Activated CD4-positive, CD25-positive, alpha-beta regulatory T cell treated with anti-CD3 and anti-CD28 coated beads, Interleukin-2, amount 50 U/mL, for 72 hours (primary cell): ENCODE measurements around the gene PDP2.
"Not testable (repeated sequence)": the region's sequence is repeated elsewhere in the genome, so short reads cannot be mapped to it uniquely, and the experiment has no call there.

Source experiments
- DNase-seq: peaks from one replicate; pipeline ENCODE4 v3.0.0; 2021

PDP2 gene

DNA sequence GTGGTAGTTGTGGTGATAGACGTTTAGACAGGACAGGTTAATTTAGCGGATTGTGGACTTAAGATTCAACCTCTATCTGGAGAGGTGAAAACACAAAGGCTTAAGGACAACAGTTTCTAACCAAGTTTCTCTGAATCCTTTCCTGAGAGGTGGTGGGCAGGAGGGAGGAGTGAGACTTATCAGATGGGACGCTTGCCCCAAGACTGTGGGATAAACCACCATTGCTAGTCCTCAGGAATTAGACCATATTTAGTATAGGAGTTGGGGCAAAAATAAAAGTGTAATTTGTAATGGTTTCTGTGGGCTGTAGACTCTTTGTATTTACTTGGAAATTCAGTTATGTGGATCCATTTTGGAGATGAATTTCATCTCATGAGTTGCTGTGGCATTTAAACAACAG, 6.6 kb downstream of the PDP2 start:
- no peak for DNase-seq

DNA sequence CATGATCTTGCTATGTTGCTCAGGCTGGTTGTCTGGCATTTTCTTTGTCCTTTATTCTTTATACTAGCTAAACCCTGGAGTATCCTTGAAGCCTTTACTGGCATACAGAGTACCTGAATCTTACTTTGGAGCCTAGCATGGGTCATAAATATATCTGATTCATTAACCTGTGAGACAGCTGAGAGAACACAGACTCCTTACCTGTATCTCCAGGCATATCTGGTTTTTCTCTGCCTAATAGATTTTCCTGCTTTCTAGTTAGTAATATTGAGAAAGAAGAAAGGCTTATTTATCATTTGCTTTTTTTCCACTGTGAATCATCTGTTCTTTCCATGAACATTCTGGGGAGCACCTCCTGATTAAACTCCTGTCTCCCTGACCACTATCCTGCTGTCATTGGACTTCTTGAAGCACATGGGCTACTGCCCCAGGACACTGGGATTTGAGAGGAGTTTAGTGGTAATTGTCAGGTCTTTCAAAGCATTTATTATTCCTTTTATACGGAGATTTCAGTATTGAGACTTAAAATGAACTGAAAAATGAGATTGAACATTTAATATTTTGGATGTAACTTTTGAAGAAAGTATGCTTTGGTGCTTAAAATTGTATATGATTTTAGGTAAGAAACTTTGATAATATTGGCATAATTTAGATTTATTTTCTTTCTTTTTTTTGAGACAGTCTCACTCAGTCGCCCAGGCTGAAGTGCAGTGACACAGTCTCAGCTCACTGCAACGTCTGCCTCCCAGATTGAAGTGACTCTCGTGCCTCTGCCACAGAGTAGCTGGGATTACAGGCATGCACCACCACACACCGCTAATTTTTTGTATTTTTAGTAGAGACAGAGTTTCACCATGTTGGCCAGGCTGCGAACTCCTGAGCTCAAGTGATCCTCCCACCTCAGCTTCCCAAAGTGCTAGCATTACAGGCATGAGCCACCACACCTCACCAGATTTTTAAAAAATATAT, 8.6 kb downstream of the PDP2 start:
- DNase-seq = no peak

DNA sequence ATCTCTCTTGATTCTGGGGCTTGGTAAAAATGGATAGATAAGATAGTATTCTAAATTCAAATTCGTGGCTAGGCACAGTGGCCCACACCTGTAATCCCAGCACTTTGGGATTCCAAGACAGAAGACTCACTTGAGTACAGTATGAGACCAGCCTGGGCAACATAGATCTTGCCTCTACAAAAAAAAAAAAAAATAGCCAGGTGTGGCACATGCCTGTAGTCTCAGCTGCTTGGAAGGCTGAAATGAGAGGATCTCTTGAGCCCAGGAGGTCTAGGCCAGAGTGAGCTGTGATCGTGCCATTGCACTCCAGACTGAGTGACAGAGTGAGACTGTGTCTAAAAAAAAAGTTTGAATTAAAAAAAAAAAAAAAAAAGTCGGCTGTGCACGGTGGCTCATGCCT, 9.3 kb downstream of the PDP2 start:
- no peak for DNase-seq

DNA sequence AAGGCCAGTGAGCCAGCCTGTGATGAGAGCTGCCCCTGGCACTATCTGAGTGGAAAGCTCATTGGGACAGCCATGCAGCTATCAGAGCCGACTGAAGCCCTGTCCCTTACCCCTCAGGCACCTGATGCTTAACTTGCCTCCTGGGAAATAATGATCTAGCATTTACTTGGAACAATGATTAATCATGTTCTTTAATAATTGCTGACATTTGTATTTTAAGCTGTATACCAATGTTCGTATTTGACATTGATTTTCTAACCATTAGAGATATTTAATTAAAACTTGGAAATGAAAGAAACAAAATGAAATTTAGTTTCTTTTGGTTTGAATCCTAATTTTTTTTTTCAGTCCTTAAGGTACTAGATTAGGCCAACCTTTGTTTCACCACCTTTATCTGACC, 10.5 kb downstream of the PDP2 start:
- no peak for DNase-seq

DNA sequence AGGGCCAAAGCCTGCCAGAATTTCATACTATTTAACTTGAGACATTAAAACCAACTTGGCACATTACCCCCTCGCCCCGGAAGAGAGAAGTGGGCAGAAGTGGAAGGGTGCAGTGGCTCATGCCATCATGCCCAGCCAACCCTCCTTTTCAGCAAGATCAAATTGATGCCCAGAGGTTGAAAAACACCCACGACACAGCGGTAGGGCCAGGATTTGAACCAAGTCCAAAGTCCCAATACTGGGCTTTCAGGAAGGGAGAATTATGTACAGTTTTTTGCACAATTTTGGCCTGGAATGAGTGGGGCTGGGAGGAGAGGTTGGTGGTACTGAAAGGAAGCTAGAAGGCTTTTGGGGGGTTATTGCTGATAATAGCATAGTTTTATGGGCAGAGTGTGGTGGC, 11.0 kb downstream of the PDP2 start:
- no peak for DNase-seq

DNA sequence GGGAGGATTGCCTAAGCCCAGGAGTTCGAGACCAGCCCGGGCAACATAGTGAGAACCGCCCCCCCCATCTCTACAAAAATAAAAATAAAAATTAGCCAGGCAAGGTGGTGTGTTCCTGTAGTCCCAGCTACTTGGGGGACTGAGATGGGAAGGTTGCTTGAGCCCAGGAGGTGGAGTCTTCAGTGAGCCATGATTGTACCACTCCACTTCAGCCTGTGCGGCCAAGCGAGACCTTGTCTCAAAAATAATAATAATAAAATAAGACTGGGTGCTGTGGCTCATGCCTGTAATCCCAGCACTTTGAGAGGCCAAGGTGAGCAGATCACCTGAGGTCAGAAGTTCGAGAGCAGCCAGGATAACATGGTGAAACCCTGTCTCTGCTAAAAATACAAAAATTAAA, 11.5 kb downstream of the PDP2 start:
- no peak for DNase-seq

DNA sequence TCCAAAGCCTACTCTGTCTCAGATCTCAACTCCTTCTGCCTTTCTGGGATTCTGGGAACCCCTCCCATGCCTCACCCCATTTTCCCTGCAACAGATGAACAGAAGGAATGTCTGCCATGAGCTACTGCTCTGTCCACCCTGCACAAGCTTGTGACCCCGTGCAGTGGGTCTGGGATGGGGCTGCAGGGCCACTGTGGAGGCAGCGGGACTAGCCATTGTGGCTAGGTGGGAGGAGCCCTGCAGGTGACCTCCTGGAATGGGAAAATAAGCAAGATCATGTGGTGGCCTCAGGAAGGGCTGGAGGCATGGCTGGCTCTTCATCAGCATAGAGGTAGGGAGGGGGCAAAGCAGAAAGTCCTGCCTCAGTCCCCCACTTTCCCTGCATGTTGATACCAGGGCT, 13.7 kb downstream of the PDP2 start:
- no peak for DNase-seq

DNA sequence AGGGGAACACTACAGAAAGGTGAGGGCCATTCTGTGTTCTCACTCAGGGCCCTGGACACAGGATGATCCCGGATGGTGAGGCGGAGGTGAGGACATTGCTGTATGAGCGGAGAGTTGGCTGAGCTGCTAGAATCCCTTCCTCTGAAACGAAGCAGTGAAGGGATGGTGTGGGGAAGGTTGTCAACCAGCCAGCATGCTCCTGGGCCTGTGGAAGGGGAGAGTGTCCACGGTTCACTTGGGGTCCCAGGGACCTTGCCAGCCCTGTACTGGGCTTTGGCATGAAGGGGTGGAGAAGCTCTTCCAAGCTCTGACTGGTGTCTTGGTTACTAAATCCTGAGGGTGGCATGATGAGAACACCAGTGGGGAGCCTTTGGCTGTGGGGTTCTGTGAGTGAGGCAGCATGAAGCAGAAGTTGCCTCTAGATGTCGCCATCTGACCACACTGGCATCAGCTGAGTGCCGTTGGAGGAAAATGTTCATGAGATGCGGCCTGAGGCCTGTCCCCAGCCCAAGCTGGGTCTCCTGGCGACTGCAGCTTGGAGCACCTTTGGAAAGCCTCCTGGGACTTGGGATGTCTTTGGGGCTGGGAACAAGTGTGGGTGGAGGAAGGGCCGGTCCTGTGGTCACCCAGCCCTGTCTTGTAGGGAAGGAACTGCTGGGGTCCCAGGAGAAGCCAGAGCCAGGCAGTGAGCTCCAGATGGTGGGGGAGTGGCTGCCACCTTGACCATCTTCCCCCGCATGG, 14.8 kb downstream of the PDP2 start:
- DNase-seq = no peak

DNA sequence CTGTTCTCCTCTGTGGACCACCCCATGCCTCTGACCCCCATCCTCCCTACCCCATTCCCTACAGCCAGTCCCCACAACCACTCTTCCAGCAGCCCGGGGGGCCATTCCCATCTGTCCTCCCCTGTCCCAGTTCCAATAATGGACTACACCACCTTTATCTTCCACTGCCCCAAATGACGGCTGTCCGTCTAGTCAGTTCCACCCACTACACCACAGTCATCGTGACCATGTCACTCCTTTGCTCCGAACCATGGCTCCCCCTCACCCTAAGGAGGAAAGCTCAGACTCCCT, 15.3 kb downstream of the PDP2 start:
- no peak for DNase-seq

DNA sequence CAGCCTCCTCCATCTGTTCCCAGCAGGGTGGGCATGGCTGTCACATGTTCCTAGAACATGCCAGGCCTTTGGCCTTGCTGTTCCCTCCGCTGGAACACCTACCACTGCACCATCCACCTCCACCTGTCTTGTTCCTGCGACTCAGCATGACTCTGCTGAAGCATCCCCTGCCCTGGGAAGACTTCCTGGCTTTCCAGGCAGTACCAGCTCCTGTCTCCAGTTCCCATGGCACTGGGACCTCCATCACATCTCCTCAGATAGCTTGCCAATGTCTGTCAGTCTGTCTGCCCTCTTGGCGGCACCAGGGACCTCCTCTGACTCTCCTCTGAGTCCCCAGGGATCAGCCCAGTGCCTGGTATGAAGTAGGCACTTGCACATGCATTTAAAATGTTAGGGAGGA, 15.7 kb downstream of the PDP2 start:
- no peak for DNase-seq

DNA sequence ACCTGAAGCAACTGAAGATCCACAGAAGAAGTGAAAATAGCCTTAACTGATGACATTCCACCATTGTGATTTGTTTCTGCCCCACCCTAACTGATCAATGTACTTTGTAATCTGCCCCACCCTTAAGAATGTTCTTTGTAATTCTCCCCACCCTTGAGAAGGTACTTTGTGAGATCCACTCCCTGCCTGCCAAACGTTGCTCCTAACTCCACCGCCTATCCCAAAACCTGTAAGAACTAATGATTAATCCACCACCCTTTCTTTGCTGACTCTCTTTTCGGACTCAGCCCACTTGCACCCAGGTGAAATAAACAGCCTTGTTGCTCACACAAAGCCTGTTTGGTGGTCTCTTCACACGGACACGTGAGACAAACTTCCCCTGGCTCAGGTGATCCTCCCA, 16.4 kb downstream of the PDP2 start:
- not testable (repeated sequence) for DNase-seq

DNA sequence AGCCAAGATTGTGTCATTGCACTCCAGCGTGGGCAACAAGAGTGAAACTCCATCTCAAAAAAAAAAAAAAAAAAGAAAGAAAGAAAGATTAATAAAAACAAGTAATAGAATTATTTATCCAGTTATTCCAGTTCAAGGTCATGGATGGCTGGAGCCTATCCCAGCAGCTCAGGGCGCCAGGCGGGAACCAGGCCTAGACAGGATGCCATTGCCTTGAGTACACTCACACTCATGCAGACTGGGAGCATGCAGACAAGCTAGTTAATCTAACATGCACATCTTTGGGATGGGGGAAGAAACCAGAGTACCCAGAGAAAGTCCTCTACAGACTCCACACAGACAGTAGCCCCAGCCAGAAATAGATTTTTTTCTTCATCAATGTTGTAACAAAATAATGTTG, 17.9 kb downstream of the PDP2 start:
- no peak for DNase-seq

DNA sequence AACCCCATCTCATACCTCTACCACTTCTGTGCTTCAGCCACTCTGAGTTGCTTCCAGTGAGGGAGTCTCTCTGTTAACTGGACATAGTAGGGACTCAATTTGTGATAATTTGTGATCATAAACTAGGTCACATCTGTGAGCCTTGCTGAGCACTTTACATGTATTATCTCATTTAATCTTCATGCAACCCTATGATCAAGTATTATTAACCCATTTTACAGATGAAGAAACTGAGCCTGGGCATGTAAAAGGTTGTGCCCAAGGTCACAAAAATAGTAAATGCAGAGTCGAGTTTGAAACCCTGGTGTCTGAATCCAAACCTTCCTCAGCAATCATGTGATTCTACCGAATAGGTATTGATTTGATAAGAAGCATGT, 18.6 kb downstream of the PDP2 start:
- DNase-seq = no peak

DNA sequence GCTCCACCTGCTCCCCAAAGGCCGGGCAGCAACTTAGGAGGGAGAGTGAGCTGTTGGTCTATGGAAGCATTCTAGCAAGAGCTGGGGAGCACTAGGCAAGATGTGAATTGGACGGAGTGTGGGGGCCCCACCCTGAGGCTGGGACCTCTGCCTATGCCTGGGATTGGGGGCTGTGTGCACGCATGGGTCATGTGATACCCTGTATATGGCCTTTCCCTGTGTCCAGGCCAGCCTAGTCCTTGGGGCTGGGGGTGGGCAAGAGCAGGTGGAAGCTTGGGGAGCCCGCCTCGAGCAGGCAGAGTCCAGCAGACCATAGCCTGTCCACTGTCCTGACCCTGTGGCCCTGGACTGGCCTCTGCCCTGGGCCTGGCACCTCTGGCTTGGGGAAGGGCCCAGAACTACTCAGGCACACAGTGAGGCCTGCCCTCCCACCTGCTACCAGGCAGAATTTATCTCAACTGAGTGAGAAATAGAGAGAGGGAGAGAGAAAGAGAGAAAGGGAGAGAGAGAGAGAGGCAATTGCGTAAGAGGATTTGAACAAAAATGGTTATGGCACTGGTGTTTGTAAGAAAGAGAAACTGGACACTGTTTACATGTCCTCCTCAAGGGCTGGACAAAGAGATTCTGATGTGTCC, 19.1 kb downstream of the PDP2 start:
- DNase-seq = no peak

DNA sequence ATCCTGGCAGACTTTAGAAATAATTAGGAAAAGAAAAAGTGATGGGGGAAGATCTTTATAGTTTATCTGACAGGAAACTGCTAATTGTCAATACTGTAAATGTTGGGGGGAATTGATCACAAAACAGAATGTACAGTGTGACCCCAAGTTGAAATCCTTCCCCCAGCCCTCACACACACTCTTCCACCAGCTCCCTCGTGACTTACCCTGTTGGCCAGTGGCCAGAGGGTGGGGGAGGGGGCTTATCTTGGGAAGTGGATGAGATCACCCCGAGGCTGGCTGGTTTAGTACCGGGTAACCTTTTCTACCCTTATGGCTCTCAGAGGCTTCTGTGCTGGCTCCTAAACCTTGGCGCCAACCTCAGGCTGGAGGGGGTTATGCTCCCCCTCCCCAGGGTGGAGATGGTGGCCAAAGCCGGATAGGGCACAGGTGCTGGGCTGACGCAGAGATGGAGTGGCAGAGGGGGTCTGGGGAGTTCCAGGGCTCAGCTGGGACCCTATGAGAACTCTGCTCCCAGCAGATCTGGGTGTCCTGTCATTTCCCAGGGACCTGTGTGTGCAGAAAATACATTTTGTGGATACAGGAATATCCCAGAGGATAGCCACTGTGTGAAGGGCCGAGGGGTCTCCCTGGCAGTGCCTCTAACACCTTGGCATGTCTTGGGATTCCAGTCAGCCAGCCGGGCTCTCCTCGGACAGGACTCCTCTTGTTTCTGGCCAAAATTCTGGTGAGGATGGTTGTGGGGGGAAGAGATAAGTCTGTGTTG, 19.8 kb downstream of the PDP2 start:
- DNase-seq = no peak

DNA sequence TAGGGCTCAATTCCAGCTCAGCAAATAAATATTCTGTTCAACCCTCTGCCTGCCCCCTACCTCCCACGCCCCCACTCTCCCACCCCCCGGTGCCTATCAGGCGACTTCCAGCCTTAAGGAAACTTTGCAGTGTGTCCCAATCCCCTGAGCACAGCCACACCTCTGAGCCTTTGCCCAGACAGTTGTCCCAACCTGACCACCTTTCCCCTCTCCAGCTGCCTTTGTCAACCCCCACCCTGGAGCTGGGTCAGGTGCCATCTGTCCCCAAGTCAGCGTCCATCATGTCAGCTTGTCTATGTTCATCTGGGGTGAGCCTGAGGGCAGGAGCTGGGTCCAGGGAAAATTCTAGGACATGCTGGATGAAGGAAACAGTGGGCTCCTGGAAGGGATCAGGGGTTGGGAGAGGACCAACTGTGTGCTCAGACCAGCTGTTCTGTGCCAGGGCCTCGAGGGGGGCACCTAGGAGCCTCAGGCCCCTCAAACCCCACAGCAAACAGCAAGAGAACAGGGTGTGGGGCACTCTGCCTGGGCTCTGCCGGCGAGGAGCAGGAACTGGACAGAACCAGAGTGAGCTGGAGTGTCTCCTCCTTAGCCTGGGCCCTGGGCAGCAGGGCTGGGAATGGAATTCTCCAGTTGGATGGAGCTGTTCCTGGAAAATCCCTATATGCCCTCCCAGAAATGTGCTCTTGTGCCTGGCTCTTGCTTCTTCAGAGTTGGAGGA, 20.6 kb downstream of the PDP2 start:
- no peak for DNase-seq

DNA sequence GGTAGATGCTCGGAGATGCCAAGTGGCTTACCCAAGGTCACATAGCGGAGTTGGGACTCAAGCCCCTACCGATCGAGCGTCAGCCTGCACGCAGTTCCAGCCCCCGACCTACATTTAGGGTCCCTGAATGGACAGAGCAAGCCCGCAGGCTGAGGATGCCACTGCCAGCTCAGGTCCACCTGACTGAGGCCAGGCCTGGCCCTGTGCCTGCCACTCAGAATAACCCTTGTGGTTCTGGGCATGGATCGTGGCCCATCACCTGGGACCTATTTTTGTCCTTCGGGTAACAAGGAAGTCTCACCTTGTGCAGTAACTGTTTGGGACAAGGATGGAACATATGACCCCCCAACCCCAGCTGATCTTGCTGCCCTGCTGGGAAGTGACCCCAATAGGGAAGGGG, 21.3 kb downstream of the PDP2 start:
- DNase-seq = no peak

DNA sequence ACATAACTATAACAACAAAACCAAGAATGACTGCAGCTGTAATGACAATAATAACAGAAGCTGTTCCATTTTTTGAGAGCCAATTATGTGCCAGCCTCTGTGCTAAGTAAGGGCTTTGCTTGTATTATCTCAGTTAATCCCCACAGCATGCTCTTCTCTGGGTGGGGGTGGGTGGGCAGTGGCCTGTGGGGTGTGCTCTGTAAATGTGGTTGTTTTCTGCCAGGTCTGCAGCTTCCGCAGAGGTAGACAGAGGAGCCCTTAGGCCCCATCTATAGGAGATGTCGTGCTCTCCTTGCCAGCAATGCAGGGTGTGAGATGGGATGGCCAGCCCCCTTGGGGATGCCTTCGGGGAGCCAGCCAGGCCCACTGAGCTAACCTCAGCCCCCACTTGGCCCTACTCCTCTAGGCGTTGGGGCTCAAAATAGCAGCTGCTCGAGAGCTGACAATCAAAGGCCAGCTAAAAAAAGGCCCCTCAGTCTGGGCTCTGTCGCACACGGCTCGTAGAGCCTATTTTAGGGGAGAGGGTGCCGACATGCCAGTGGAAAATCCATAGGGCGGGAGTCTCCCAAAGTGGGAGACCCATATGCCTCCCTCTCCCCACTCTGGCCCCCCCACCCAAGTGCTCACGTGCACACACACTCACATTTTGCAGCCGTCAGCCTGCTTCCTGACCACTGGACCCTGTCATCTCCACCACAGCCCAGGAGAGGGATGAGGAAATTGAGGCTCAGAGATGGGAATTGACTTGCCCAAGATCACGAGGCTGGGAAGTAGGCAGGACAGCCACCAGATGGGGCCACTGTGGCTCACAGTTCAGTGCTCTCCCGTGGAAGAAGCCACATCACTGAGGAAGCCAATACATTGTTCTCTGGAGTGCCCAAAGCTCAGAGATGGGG, 22.6 kb downstream of the PDP2 start:
- no peak for DNase-seq

DNA sequence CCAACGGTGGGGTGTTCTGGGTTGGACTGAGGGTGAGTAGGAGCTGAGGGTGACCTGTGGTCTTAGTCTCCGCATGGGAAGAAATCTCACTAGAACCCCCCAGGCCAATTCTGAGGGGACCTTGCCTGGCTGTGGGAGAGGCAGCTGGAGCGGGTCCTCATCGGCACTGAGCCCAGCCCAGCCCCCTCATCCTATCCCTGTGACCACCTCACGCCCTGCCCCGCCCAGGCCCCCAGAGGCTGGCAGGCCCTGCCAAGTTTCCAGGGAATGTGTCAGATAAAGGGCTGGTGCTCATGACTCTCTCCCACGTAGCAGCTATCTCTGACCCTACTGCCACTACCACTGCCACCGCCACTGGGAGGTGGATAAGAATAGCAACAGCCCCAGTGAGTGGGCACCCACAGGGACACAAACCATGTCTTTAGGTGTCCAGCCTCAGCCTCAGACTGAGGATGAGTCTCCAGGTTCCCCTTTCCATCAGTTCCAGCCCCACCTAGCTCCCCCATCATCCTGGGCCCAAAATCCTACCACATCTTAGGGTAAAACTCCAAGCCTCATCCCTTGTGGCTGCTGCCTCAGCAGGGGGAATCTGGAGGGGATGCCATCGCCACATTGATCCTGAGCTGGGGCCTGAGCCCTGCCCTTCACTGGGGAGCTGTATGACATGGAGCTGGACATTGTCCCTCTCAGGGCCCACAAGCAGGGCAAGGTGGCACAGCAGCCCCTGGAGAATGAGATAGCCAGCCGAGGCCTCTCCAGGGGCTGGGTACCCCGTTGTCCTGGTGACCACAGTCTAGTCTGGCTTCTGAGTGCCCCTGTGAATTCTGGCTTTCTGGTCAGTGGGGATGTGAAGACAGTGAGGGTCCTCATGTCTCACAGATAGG, 23.5 kb downstream of the PDP2 start:
- no peak for DNase-seq

DNA sequence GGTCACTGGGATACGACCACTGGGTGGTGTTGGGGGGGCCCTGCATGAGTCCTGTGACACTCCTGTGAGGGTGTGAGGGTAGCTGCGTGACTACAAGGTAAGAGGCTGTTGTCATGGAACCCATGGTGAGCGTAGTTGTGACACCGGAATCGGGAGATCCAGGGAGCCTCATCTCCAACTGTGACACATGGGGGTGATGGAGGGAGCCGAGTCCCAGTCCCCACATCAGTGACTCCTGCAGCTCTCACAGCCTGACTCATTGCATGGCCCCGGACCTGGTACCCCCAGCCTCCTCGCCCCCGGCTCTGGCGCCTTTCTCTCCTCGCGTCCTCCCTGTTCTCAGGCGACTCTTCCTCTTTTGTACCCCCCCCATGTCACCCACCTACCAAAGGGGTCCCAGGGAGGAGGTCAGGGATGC, 24.1 kb downstream of the PDP2 start:
- DNase-seq = no peak
